T-helper 1 cell treated with Interleukin-12 subunit alpha and Interleukin-12 subunit beta and Interleukin-4 antibody, amounts not matched to agents 30 ng/mL and 1 ng/mL, for 36 hours (primary cell): Measurements from ENCODE around the gene LRBA. TPM values are rescaled to one million over a fixed set of nuclear protein-coding genes. Genes with fewer than 3 reads are reported as not detected.
"Not testable (repeated sequence)": the region's sequence is repeated elsewhere in the genome, so short reads cannot be mapped to it uniquely, and the experiment has no call there.

Experiments used
- intact Hi-C: fragments of 100-400 bp; cut with micrococcal nuclease; formaldehyde crosslinking; loops from one replicate; pipeline ENCODE4 v1.15.1; 2024
- total RNA-seq: library from RNA; stranded (reverse); gene quantifications from 2 replicates; pipeline ENCODE4 v1.2.3, GENCODE V29; 2022

The LRBA gene
- total RNA-seq, 1 donor from 2014 or later = 49.3 TPM

DNA sequence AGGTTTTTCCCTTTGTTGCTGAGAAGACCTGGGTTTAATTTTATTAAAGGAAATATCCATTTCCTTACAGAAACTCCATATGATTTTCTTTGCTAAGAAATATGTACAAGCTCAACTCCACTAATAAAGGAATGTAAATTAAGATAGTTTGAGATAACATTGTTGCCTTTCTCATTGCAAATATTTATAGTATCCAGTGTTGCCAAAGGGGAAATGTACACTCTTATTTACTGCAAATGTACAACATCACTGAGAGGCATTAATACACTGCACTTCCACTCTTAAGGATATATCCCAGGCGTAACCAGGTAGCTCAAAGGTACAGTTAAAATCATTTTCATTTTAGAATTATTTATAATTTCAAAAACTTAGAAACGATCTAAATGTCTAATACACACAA, 7.5 kb upstream of the LRBA start:
- intact Hi-C loops = no loop called here

DNA sequence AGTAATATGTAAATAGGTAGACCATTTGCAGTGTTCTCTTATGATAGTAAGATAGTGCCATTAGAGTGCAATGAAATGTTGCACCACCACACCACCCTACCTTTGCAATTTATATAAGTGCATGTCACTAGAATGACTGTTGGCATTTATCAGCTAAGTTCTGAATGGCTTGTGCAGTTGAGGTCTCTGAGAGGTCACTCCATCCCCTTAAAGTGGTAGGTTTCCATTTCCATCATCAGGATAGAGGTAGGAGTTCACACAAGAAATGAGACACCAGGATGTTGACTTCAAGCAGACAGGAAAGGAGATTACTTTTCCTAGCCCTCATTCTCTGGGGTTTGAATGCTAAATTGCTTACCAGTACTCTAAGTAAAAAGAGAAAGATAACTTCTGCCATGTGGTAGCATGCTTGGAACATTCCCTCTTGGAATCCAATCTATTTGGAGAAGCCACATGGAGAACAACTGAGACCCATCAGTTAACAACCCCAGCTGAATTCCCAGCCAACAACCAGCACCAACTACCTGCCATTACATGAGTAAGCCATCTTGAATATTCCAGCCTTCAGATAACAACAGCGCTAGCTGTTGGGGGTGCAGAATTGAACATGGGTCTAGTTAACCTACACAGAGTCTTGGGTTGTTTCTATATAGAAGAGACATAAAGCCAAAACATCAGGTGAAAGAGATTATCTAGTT, 6.7 kb upstream of the LRBA start:
- intact Hi-C loops = no loop called here

DNA sequence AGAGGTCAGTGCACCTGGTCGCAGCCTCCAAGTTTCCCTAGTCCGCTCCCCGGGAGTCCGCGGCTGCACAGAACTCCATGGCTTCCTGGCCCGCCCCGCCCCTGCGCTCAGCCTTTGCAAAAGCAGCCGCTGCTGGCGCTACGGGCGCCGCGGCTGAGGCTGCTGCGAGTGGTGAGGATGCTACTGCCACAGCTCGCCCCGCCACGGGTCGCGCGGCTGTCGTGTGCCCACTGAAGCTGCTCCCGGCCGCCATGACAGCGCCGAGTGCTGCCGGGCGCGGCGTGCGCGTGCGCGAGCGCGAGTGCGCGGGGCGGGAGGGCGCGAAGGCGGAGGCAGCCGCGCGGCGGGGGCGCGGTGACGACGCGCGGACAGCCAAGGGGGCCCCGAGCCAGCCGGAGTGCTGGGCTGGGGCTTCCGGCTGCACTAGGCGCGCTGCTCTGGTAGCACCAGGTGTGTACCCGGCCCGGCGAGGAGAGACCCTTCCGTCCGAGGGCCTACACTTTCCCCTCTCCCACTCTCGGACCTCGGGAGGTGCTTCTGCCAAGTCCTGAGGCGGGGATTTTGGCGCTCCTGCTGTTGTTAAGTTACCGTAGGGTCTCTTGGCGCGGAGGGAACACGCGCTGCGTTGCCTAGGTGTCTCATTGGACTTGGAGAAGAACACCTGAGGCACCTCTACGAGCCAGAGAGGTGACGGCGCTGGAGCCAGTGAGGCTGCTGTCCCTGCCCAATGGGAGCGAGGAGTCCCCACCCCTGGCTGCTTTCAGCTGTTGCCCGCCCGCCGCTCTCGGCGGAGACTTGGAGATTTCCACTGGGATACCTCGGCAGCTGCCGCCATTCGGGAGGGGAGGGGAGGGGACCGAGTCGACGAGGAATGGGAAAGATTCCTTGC, 619 bp upstream of the LRBA start:
- intact Hi-C loops = loop anchor here (1.0 to 2.0 kb wide), 9 partner anchors 15 to 1763 kb away; partner anchors contain the start of genes ARFIP1, FBXW7, GATB and RPS3A

DNA sequence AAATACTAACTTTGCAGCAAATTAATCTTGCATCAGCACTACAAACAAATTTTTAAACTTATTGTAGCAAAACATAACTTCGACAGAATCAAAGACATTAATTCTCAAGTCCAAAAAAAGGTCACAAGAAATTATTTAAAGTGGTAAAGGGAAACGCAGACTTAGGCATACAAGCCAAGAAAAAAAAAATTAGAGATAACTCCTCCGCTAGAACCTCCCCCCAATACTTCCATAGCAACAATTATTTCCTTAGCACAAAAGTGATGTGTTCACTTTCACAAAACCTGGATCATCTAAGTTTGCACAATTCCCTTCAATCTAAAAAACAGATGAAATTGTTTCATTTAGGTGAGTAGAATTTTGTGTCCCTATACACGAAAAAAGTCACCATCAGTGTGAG, 1.1 kb downstream of the LRBA start:
- intact Hi-C loops = loop anchor here (1.0 to 2.0 kb wide), 5 partner anchors 8 to 1765 kb away; partner anchors contain the start of genes ARFIP1 and TIGD4

DNA sequence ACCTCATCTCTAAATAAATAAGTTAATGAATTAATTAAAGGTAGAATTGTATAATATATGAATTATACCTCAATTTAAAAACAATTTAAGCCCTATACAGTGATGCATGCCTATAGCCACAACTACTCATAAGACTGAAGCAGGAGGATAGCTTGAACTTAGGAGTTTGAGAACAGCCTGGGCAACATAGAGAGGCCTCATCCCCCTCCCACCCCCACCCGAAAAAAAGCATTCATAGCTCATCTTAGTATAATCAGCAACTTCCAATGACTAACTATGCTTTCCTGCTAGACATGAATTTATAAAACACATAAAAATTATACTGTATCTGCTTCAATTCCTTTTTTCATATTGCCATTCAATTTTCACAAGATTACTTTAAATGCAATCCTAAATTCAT, 1.6 kb downstream of the LRBA start:
- intact Hi-C loops = no loop called here

DNA sequence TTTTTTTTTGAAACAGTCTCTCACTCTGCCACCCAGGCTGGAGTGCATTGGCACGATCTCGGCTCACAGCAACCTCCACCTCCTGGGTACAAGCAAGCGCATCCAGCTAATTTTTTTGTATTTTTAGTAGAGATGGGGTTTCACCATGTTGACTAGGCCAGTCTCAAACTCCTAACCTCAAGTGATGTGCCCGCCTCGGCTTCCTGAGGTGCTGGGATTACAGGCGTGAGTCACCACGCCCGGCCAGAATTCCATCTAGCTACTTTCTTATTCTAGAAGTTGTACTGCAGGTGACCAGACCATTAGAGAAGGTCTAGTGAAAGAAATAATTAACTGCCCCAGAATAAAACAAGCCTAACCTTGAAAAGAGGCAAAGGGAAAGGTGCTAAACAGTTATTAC, 2.3 kb downstream of the LRBA start:
- intact Hi-C loops = no loop called here

DNA sequence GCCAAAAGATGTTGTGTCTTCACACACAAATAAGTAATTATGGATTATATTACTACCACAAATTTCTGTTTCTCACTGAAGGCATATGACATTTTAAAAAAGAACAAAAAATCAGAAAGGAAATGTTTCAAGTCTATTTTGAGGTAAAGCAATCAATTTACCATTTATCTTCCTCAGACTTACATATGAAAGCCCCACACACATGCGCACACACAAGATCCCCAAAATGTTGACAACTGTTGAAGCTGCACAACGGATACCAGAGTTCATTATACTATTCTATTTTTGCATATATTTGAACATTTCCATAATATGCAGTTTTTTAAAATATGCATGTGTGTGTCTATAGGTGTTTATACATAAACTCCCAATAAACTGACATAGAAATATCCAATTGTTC, 2.7 kb downstream of the LRBA start:
- intact Hi-C loops = no loop called here

DNA sequence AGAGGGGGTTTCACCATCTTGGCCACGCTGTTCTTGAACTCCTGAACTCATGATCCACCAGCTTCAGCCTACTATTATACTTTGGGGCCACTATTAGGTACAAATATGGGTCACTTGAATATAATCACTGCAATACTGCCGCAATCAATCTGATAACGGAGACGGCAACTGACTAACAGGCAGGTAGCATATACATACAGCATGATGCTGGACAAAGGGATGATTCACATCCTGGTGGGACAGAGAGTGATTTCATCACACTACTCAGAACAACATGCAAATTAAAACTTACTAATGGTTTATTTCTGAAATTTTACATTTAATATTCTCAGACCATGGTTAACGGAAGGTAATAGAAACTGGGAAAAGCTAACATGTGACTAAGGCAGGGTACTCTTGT, 10.9 kb downstream of the LRBA start:
- intact Hi-C loops = no loop called here

DNA sequence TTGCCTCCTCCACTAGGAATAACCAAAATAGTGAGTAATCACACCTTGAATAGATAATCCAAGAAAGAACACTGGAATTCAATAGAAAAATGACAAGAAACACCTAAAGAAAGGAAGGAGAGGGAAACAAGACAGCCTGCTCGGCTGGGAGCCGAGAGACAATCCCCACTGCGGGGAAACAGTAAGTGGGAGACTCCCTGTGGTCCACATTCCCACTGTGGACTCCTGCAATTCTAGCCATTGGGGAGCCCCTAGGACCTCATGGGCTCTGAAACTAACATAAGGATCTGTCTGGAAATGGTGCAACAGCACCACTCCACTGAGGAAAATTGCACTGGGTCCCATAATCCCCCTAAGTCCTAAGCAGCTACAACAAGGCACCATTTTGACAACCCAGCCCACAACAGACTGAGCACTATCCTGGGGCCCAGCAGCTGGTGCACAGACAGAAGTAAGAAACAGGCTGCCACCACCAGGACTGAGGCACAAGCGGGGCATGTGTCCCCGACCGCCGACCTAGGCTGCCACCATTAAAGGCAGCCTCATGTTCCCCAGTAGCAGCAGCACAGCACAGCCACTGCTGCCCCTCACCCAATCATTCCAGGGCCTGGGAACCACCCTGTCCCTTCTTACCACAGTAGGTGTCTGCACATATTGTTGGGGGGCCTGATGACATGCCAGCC, 14.2 kb downstream of the LRBA start:
- intact Hi-C loops = no loop called here

DNA sequence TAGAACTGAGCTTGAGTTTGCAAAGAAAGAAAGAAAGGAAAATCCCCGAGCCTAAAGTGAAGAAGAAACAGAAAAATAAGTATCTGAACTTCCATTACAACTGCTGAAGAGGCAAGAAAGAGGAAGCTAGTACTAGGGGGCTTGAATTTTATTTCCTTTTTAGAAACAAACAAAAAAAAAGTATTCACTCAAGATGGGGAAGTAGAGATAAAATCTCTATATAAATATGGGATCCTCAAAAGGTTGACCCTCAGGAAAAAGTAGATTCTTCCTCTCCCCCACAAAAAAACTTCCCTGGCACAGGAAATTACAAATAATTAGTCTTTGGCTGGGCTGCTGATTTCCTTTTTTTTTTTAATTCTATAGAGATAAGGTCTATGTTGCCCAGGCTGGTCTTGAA, 16.0 kb downstream of the LRBA start:
- intact Hi-C loops = no loop called here

DNA sequence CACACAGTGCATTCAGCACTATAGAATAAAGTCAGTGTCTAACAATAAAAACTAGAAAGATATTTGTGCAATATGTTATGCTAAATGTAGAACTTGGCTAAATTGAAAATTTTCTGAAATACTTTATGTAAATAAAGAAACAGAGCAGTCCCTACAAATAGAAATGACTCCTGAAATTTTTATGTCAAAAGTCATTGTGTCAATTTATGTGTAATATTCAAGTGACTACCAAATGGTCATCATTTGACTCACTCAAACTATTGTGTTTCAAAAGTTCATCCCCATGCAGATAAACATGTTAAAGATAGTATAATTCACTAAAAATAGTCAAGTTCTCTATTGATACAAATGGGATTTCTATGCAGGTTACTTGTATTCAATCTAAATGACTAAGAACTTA, 17.9 kb downstream of the LRBA start:
- intact Hi-C loops = no loop called here

DNA sequence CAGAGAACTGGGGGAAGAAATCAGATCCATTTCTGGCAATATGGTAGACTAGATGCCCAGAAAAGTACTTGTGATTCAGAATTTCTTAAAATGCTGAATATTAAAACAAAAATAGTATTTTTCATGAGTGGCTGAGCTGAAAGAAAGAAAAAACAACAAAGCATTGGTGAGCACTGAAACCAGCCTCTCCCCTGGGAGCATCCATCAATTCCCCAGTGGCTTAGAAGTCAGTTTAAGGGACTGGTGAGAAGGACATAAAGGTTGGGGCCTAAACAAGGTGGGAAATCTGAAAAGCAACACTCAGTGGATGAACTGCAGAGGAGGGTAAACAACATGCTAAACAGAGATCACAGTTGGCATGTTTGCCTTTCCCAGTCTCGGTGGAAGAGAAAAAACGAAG, 20.4 kb downstream of the LRBA start:
- intact Hi-C loops = no loop called here

DNA sequence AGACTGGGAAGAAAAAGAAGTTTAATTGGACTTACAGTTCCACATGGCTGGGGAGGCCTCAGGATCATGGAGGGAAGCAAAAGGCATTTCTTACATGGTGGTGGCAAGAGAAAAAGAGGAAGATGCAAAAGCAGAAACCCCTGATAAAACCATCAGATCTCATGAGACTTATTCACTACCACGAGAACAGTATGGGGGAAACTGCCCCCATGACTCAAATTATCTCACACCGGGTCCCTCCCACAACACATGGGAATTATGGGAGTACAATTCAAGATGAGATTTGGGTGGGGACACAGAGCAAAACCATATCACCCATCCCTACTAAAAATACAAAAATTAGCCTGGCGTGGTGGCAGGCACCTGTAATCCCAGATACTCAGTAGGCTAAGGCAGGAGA, 21.5 kb downstream of the LRBA start:
- intact Hi-C loops = not testable (repeated sequence)

DNA sequence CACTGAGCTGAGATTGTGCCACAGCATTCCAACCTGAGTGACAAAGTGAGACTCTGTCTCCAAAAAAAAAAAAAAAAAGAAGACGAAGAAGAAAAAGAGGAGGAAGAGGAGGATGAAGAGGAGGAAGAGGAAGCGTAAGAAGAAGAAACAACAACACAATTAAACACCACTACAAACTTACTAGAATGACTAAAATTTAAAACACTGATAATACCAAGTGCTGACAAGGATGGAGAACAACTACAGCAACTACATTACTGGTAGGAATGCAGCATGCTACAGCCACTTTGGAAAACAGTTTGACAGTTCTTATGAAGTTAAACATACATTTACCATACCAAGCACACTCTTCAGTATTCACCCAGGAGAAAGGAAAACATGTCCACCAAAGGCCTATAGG, 24.1 kb downstream of the LRBA start:
- intact Hi-C loops = no loop called here

DNA sequence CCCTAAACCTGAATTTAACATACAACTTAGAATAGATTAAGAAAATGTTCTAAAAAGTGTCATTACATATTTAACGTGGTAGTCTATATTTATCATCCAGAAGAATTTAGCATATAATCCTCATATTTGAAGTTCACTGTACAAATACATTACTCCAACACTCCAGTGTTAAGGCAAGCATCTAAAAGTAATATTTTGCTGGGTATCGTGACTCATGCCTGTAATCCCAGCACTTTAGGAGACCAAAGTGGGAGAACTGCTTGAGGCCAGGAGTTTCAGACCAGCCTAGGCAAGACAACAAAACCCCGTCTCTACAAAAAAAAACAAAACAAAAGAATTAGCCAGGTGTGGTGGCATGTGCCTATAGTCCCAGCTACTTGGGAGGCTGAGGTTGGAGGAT, 24.8 kb downstream of the LRBA start:
- intact Hi-C loops = no loop called here

DNA sequence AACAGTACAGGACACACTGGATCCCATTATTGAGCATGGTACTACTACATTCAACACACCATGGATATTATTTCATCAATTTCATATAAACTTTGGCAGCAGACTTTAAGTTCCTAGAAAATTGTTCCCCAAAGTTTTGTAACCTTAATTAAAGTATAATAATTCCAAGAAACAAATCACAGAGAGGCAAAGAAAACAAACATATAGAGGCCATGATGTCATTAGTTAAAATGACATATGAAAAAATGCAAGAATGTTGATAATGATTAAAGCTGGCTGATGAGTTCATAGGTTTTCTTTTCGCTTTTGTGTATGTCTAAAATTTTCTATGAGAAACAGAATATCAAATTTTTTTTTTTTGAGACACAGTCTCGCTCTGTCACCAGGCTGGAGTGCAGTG, 26.8 kb downstream of the LRBA start:
- intact Hi-C loops = no loop called here

DNA sequence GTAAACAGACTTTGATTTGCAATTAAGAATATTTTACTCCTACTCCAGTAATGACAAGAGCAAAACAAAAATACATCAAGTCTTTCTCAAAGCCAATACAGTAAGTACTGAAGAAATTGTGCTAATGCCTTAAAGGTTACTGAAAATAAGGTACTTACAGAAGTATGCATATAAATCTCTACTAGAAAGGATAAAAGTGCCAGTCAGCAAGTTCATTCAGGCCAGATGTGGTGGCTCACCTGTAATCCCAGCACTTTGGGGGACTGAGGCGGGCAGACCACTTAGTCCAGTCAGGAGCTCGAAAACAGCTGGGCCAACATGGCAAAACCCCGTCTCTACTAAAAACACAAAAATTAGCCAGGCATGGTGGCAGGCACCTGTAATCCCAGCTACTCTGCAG, 27.9 kb downstream of the LRBA start:
- intact Hi-C loops = no loop called here

DNA sequence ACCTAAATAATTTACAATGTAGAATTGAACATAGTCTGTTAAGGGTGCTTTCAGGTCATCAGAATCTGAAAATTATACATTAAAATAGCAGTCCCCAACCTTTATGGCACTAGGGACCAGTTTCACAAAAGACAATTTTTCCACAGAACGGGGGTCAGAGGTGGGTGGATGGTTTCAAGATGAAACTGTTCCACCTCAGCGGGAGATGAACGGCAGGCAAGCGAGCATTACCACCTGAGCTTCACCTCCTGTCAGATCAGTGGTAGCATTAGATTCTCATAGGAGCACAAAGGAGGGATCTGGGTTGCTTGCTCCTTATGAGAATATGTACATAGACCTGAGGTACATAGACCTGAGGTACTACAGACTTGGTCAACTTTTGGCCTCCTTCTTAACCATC, 29.0 kb downstream of the LRBA start:
- intact Hi-C loops = no loop called here

DNA sequence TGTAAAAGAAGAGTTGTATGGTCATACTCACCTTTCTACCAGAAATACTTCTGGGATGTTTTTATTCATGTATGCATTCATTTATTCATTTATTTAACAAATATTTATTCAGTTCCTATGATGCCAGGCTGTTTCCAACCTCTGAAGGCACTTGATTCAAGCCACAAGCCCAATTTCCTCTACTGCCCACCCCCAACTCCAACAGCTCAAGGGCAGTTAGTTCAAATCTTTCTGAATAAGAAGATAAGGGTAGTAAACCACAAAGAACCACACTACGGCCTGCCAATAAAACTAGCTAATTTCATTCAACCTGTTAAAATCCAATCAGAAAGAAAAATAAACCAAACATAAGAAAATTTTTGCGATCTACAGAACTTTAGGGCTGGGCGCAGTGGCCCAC, 31.2 kb downstream of the LRBA start:
- intact Hi-C loops = no loop called here

DNA sequence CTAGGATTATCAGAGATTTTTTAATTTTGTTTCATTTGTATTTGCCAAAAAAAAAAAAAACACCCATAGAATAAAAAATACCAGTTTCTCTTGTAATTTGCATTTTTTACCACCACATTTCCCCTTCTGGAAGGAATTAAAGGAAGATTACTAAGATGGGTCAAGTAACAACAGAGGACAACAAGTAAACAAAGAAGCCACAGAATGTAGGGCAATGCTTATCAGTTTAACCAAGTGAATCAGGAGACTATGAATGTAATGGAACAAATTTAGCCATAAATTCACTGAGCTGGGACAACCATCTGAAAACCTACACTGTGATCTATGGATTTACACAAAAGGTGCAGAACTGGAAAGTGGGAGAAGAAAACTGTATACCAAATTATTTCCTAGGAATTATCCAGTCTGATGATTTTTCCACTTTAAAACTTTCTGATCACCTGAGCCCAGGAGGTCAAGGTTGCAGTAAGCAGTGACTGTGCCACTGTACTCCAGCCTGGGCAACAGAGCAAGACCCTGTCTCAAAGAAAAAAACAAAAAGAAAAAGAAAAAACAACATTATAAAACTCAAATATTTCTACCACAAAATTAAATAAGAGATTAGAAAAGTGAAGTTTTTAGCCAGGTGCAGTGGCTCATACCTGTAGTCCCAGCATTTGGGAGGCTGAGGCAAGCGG, 32.4 kb downstream of the LRBA start:
- intact Hi-C loops = no loop called here

DNA sequence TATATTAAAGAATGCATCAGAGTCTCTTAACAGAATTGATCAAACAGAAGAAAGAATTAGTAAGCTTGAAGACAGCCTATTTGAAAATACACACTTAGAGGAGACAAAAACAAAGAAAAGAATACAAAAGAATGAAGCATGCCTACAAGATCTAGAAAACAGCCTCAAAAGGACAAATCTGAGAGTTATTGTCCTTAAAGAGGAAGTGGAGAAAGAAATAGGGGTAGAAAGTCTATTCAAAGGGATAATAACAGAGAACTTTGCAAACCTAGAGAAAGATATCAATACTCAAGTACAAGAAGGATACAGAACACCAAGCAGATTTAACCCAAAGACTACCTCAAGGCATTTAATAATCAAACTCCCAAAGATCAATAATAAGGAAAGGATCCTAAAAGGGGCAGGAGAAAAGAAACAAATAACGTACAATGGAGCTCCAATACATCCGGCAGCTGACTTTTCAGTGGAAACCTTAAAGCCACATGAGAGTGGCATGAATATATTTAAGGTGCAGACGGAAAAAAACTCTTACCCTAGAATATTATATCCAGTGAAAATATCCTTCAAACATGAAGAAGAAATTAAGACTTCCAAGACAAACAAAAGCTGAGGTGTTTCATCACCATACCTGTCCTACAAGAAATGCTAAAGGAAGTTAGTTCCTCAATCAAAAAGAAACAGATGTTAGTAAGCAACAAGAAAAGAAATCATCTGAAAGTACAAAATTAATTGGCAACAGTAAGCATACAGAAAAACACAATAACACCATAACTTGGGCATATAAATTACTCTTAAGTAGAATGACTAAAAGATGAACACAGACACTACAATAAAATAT, 36.1 kb downstream of the LRBA start:
- intact Hi-C loops = no loop called here
